Adrenal gland (tissue), 5 donors: Measurements from ENCODE around the gene TMIGD3.

ENCODE experiments used
- CTCF ChIP-seq, 6 experiments: fragments of 450-650 bp in 4 of 6; fragments of 200-600 bp in 2 of 6; sonication (generic) in 1 of 6; IDR thresholded peaks; 1 replicate in 5 of 6; 2 replicates in 1 of 6; pipeline versions ENCODE4 v1.5.1 to v1.8.0; 2016 to 2021; ENCODE audit warnings: antibody characterized with exemption in 6 of 6, mild to moderate bottlenecking in 2 of 6, moderate library complexity in 1 of 6
- POLR2A ChIP-seq, 2 donors: fragments of 450-650 bp; IDR thresholded peaks; one replicate each; pipeline ENCODE4 v1.6.1; 2017; ENCODE audit warnings: antibody characterized with exemption in 2 of 2, mild to moderate bottlenecking in 2 of 2, moderate library complexity in 1 of 2
- donor health status: DM: no; HTN: no; CAD: no.

DNA sequence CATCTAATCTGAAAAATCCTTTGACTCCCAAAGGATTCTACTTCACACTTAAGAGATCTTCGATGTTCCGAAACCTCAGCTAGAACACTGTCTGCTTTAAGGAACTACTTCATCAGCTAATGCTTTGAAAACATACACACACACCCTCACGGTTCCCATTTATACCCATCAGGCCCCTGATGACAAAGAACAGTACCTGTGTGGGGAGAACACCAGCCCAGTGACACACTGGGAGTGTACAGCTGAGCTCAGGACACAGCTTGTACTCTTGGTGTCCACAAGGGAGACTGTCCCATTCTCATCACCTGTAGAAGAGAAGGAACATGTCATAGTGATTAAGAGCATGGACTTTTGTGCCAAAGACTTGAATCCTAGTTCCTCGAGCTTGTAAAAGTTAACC, 61.0 kb downstream of the TMIGD3 start:
- TF ChIP-seq CTCF (IDR thresholded peaks at IDR 0.05) (no peak), POLR2A (IDR thresholded peaks at IDR 0.05) (no peak)
